Neural progenitor cell (in vitro differentiated cells): ENCODE data around the gene CSGALNACT2.
"Not testable (repeated sequence)": the region's sequence is repeated elsewhere in the genome, so short reads cannot be mapped to it uniquely, and the experiment has no call there.

ENCODE experiments used
- EZH2 ChIP-seq: fragments of 200-600 bp; sonication (generic); IDR thresholded peaks from 2 replicates; pipeline ENCODE4 v1.6.1; 2017; ENCODE audit warnings: antibody characterized with exemption, mild to moderate bottlenecking, moderate library complexity
- EZH2phosphoT487 ChIP-seq: fragments of 200-600 bp; sonication (generic); IDR thresholded peaks from 2 replicates; pipeline ENCODE4 v1.6.1; 2017; ENCODE audit warnings: antibody characterized with exemption
- TF ChIP-seq, protein P1 (sequence below): fragments of 200-600 bp; sonication (generic); IDR thresholded peaks from 2 replicates; pipeline ENCODE4 v1.5.1; 2017; ENCODE audit warnings: antibody characterized with exemption, mild to moderate bottlenecking

DNA sequence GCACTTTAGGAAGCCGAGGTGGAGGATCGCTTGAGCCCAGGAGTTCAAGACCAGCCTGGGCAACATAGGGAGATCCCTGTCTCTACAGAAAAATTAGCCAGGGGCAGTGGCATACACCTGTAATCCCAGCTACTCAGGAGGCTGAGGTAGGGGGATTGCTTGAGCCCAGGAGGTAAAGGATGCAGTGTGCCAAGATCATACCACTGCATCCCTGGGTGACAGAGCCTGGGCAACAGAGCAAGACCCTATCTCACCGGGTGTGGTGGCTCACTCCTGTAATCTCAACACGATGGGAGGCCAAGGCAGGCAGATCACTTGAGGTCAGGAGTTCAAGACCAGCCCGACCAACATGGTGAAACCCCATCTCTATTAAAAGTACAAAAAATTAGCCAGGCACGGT, 82.0 kb downstream of the CSGALNACT2 start:
- TF ChIP-seq, protein P1, sequence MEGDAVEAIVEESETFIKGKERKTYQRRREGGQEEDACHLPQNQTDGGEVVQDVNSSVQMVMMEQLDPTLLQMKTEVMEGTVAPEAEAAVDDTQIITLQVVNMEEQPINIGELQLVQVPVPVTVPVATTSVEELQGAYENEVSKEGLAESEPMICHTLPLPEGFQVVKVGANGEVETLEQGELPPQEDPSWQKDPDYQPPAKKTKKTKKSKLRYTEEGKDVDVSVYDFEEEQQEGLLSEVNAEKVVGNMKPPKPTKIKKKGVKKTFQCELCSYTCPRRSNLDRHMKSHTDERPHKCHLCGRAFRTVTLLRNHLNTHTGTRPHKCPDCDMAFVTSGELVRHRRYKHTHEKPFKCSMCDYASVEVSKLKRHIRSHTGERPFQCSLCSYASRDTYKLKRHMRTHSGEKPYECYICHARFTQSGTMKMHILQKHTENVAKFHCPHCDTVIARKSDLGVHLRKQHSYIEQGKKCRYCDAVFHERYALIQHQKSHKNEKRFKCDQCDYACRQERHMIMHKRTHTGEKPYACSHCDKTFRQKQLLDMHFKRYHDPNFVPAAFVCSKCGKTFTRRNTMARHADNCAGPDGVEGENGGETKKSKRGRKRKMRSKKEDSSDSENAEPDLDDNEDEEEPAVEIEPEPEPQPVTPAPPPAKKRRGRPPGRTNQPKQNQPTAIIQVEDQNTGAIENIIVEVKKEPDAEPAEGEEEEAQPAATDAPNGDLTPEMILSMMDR: not testable (repeated sequence)
- not testable (repeated sequence) for TF ChIP-seq EZH2phosphoT487, EZH2
